Iris pigment epithelial cell (primary cell): ENCODE data around the gene CROCC2.

Source experiments
- DNase-seq: peaks from one replicate; pipeline ENCODE4 v3.0.0-alpha.2; 2011; ENCODE audit warnings: low read depth

CROCC2 gene

DNA sequence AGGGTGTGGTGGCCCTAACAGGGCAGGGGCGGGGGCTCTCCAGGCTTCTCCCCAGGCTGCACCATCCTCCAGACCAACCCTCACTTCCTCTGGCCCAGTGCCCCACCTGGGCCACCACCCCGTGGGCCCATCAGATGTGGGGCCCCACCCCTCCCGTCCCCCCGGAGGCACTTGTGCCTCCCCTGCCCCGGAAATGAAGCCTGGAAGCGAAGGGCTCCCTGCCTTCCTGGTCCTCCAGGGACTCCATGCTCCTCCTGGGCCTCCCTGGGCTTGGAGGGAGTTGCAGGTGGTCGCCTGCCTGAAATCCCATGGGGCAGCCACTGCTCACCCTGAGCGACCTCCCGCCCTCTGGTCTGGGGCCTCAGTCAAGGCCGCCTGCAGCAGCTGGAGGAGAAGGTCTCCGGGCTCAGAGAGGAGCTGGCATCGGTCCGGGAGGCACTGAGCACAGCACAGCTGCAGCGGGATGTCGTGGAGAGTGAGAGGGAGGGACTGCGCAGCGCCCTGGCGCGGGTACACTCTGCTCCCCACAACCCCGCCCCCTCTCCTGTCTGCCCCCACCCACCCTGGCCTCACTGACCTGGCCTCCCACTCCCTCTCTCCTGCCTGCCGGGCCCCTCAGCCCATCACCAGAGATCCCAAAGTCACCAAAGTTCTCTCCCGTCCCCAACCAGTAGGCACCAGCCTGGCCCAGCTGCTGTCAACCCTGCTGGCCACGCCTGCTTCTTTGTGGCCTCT lies 28.0 kb downstream of the CROCC2 start:
- no peak for DNase-seq

DNA sequence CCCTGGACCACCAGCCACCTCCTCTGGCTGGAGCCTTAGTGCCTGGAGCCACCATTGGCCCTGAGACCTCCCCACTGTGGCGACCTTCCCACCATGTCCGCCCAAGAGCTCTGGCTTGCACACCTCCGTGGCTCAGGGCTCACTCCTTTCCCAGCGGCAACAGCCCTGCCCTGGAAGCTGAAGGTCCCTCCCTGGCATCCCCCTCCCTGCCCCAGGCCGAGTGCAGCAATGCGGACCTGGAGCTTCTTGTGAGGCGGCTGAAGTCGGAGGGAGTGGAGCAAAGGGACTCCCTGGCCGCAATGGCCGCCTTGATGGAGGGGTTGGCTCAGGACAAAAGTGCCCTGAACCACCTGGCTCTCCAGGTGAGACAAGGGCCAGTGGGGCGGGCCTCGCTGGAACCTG lies 28.6 kb downstream of the CROCC2 start:
- no peak for DNase-seq

DNA sequence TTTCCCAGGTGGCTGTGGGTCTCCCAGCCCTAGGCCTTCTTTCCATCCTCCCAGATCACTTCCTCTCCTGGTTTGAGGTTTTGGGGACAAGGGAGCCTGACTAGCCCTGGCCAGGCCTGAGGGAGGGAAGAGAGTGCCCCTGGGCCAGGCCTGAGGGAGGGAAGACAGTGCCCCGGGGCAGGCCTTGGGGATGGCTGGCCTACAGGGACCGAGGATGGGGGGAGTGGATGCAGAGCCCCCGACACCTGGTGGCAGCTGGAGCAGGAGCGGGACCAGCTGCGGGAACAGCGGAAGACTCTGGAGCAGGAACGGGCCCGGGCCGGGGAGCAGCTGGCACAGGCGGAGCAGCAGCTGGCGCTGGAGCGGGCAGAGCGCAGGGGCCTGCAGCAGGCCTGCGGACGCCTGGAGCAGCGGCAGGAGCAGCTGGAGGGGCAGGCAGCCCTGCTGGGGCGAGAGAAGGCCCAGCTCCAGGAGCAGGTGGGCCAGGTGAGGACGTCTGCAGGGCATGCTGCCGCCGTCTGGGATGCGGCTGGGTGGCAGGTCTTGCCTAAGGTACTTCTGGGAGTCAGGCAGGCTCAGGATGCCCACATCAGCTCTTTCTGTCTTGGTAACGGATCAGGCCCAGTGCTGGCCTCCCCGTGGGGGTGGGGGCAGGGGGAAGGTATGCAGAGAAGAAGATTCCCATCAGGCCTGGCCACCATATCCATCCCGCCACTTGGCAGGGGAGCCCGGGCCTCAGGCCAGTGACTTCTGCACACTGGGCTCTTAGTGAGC lies 29.2 kb downstream of the CROCC2 start:
- no peak for DNase-seq

DNA sequence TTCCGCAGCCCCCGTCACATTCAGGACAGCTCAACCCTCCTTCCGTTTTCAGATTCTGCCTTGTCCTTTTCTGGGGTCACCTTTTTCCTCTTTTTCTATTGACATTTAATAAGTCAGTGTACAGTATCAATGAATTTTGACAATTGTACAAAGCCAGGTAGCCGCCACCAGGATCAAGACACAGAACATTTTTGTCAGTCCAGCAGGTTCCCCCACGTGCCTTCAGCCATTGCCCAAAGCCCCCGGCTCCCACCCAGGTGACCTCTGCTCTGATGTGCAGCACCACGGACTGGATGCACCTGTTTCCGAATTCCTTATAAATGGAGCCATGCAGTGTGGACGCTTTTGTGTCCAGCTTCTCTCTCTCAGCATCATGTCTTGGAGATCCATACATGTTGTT lies 30.0 kb downstream of the CROCC2 start:
- DNase-seq, result no peak

DNA sequence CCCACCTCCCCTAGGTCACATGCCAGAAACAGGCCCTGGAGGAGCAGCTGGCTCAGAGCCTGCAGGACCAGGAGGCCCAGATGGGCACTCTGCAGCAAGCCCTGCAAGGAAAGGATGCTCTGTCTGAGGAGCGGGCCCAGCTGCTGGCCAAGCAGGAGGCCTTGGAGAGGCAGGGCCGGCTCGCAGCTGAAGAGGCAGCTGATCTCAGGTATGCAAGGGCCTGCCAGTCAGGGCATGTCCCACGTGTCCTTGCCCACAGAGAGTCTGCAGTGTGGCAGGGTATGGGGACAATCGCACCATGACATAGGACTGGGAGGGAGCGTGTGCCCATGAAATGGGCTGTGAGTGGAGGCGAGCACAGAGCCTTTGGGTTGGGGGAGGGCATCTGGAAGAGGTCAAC lies 39.9 kb downstream of the CROCC2 start:
- DNase-seq, result no peak

DNA sequence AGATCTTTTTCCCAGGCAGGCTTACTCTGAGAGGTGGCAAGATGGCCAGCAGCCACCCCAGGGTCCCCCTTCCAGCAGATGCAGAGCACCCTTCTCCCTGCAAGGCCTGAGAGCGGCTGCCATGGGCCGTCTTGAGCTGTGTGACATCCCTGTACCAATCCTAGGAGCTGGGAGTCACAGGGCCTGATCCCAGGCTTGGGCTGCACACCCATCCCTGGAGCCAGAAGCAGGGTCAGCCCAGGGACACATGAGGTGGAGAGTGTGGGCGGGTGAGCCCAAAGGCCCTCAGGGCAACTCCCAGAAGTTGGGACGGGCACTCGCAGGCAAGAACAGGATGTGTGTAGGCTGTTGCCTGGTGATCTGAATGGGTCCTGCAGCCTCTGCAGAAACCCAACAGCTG lies 40.5 kb downstream of the CROCC2 start:
- DNase-seq, result no peak

DNA sequence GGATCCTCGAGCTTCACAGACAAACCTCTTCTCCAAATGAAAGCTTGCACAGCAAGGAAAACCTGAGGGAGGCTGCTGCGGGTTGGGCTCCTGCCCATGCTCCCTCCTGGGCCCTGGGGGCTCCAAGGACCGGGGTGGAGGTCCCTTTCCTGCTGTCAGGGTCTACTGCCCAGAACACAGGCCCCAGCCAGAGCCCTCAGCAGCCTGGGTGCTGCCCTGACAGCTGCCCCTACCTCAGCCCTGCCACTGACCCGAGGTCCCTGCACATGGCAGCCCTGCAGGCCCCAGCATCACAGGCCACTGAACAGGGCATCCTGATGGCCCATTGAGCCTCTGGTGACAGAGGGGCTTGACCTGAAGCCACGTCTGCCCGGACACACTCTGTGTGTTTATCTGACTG lies 41.0 kb downstream of the CROCC2 start:
- no peak for DNase-seq

DNA sequence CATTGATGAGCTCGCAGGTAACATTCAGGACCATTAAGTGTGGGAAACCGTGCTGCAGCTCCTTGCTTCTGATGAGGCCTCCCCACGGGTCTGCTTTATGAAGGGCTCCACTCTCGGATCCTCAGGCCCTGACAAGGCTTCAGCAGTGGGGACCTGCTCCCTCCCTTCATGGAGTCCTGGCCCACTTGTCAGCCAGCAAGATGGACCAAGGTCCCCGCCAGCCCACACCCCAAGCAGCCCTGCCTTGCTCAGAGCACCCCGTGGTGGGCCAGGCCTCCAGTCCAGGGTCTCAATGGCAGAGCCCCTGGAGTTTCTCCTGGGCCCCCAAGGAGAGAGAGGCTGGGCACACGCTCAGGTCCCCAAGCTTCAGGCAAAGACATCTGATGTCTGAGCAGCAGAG lies 41.5 kb downstream of the CROCC2 start:
- DNase-seq, result no peak

DNA sequence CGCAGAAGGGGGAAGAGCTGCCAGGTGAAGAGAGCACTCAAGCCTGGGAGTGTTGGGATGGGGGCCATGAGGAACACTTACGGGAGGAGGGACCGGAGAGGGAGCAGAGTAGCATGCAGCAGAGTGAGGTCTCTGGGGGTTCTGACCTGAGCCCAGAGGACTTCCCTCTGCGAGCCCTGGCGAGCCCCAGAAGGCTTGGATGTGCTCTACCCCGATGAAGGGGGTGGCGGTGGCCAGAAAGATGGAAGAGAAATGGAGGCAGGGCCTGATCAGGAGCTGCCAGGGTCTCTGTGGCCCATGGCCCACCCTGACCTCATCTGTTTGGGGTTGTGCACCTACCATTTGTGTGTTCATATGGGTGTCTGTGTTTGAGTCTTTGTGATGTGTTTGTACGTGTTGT lies 42.0 kb downstream of the CROCC2 start:
- DNase-seq, result no peak

DNA sequence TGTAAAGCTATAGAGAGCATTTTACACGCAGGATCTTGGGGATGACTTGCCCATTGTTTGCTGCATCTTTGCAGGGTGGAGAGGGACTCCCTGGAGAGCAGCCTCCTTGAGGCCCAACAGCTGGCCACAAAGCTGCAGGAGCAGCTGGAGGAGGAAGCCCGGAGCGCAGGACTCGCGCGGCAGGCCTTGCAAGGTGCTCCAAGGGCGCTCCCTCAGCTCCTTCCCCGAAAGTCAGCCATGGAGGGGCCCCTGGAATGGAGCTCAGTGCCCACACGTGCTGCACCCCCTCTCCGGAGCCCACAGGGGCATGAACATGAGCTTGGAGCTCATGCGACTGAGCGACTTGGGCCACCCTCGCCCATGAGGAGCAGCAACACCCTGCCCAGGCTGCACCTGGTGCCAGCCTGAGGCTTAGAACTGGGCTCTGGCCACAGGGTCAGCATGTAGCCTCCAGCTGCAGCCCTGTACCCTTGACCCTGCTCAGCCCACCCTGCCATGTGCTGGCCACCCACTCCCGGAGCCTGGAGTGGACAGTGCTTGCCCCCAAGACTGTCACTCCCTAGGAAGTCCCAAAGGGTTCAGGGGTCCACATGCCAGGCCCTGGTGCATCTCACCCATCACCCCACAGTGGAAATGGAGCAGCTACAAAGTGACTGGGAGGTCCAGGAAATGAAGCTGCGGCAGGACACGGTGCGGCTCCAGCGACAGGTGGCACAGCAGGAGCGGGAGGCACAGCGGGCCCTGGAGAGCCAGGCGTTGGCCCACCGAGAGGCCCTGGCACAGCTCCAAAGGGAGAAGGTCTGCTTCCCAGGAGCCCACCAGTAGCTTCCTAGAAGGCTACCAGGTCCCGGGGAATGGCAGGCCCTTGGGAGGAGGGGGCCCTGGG lies 43.0 kb downstream of the CROCC2 start:
- DNase-seq, result no peak

DNA sequence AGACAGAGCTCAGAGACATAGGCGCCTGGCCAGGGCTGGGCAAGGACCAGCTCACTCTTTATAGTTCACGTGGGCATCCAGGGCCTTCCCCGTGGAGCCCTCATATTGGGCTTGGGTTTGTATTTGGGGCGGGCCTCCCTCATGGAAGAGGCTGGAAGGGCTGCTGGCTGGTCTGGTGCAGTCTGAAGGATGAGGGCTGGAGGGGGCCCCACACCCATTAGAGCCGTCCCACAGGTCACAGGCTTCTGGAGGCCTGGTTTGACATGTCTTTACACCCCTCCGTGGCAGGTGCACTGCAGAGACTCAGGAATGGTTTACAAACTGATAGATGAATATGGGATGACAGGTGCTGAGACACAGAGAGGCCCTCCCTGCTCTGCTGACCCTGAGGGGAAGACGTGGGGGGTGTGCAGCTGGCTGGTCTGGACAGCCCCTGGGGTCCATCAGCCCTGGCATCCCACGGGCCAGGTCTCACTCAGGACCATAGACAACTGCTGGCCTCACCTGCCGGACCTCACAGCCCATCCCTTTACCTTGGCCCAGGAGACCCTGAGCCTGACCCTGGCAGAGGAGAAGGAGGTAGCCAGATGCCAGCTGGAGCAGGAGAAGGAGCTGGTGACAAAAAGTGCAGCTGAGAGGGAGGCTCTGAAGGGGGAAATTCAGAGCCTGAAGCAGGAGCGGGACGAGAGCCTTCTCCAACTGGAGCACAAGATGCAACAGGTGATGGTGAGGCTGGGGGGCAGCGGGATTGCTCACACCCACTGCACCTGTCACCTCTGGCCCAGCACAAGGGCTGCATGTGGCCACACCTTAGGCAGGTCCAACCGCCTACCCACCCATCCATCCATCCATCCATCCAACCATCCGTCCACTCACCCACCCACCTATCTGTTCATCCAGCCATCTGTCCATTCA lies 43.9 kb downstream of the CROCC2 start:
- DNase-seq, result no peak

DNA sequence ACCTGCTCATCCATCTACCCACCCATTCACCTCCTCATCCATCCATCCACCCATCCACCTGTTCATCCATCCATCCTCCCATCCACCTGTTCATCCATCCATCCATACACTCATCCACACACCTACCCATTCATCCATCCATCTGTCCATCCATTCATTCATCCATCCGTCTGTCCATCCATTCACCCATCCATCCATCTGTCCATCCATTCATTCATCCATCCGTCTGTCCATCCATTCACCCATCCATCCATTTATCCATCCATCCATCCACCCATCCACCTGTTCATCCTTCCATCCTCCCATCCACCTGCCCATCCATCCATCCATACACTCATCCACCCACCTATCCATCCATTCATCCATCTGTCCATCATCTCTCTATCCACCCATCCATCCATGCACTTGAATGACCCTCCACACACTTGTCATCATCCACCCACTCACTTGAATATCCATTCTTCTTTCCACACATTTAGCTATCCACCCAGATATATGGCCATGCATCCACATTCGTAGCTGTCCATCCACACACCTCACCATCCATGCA lies 45.0 kb downstream of the CROCC2 start:
- DNase-seq, result no peak

DNA sequence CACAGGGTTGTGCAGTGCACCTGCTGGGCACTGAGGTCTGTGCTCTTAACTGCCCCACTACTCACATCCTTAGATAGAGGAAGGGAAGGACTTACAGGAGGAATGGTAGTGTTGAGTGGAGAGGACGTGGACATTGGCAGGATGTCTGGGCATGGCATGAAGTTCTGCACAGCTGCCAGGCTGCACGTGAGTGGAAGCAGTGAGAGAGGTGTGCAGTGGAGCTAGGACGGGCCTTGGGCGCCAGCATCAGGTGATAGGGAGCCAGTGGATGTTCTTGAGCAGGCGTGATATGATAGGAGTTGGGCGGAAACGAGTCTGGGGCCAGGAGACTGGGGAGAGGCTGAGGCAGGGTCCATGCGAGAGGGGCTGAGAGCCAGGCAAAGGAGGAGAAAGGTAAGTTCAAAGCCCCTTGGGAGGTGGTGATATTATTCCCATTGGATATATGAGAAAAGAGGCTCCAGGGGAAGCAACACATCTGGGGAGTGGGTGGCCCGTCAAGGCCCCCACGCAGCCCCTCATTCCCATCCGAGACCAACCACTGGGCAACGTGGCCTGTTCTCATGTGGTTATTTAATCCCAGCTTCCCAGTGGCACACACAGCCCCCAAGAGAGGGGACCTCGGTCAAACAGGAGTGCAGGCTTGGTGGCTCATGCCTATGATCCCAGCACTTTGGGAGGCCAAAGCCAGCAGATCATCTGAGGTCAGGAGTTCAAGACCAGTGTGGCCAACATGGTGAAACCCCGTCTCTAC lies 46.5 kb downstream of the CROCC2 start:
- no peak for DNase-seq

DNA sequence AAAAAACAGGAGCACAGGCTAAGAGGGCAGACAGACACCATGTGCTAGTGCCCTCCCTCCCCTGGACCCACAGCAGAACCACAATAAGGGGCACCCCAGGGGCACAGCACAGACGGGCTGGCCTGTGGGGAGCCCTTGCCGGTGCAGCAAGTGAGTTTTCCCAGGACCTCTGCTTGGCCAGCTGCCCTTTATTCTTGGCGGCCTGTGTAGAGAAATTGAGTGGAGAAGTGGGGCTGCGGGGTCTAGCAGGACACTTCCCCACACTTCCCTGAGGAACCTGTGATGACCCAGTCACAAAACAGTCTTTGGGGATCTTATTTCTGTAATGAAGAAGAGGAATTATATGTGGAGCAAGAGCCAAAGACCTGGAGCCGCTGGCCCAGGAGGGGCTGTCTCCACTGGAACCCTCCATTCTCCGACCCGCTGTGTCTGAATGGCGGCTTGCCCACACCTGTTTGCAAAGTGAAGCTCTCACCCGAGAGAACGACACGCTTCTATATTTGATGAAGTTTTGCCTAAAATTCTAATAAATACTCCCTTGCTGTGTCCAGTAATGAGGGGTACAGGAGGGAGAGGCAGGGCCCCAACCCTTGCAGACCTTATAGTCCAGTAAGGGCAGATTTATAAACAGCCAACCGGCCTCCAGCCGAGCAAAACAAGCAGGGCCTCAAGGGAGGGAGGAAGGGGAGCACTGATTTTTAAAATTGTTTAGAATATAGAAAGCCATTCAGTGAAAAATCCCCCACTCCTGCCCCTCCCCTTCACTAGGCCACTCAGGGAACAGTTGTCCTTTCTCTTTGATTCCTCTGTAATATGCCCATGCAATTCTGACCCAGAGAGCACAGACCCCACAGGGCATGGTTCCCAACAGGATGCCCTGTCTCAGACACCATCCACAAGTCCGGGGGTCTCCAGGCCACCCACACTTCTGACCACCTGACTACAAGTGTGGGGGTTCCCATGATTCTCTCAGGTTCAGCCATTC lies 47.6 kb downstream of the CROCC2 start:
- DNase-seq, result no peak

DNA sequence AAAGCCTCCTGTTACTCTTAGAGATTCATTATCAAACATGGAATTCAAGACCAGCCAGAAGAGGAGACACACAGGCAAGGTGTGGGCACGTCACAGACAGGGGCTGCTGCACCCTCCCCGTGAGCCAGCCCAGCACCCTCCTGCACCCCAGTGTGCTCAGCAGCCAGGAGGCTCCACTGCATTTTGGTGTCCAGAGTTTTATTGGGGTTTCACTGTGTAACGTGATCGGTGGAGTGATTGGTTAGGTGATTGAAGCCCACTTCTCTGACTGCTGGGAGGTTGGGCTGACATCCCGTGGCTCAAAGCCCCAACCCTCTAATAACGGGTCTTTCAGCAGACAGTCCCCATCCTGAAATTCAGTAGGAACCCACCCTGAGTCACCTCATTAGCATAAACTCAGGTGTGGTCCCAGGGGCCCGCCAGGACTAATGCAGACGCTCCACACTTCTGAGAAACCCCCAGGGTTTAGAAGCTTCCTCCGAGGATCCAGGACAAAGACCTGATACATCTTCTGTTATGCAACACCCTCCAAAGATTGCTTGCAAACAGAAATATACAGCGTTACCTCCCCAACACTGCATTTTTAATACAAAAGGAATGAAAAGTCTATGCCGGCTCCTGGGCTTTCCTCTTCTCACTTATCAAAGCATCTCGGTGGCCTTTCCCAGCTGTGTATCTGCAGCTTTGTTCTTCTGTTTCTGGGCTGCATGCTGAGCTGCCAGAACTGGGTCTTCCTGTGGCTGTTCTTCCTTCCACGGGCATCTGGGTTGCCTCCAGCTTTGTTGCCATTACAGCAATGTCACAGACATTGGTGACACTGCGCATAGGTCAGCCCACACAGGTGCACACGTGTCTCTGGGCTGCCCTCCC lies 48.5 kb downstream of the CROCC2 start:
- no peak for DNase-seq

DNA sequence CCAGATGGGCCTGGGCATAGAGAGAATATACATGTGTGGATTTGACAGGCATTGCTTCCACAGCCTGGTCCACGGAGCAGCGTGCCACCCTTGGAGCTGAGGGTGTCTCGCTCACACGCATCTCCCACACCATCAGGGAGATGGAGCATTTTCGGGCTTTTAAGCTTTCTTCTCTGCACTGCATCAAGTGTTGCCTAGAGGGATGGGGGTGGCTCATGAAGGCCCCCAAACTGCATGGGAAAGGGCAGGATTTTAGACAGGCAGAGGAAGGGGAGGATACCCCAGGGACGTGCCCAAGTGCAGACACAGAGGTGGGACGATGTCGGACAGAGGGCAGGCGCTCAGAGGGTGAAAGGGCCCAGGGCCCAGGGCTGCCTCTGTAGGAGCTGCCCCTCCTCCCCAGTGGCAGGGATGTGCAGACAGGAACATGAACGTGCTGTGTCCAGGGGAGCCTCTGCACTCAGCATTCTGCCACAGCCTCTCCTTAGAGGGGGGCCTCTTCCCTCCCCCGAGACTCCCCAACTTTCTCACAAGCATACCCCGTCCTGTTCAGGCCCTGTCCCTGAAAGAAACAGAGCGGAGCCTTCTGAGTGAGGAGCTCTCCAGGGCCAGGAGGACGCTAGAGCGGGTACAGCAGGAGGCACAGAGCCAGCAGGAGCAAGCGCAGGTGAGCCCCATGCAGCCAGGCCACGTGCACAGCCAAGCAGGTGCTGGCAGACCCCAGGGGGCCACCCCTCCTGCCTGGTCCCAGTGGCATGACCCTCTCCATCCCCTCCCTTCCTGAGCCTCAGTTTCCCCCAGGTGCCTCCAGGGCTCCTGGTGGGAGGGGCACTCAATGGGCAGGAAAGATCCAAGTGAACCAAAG lies 49.4 kb downstream of the CROCC2 start:
- no peak for DNase-seq

DNA sequence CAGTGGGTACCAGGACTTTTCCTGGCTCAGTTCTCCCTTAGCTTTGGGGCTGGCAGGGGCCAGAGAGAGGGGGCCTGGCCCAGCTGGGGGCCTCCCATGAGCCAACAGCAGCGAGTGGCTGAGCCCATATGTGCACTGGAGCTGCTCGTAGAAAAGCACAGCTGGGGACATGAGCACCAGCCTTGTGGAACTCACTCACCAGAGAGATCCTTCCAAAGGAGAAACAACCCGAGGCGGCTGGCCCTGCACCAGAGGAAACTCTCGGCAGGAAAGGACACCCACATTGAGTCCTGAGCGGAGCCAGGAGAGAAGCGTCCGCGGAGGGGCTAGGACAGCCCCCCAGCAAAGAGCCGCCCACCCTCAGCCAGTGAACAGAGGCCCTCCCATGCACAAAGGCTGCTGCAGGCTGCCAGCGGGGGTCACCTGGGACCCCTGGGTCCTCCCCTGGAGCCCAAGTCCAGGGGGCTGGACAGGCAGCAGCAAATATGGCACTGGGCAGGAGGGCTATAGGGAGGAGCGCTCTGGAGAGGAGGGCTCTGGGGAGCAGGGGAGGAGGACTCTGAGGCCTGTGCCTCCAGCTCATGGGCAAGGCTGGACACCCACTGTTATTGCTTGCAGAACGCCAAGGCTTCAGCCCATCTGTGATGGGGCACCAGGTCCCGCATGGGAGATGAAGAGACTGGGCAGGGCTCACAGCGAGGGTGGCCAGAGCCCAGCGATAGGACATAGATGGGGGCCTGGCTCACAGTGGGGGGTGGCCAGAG lies 50.2 kb downstream of the CROCC2 start:
- no peak for DNase-seq
